ENCODE results near the gene CNTFR.

The CNTFR gene

GRCh38 chr9:34590381-34591247, 1.1 kb upstream of the CNTFR start:
- DNase-seq (ENCODE audit: low spot score): peak; percentile 54

GRCh38 chr9:34588671-34589635, 571 bp downstream of the CNTFR start:
- no peak for DNase-seq (ENCODE audit: low spot score)

- no peak for DNase-seq (ENCODE audit: low spot score)
Measured at GRCh38 chr9:34587271-34587670, 2.3 kb downstream of the CNTFR start.

GRCh38 chr9:34585946-34586669, 3.4 kb downstream of the CNTFR start:
- DNase-seq (ENCODE audit: low spot score): no peak

- DNase-seq (ENCODE audit: low spot score): no peak
Measured at GRCh38 chr9:34584970-34585369, 4.6 kb downstream of the CNTFR start.

- DNase-seq (ENCODE audit: low spot score): no peak
Measured at GRCh38 chr9:34582787-34583186, 6.7 kb downstream of the CNTFR start.

- no peak for DNase-seq (ENCODE audit: low spot score)
Measured at GRCh38 chr9:34581318-34581717, 8.2 kb downstream of the CNTFR start.

GRCh38 chr9:34580358-34580757, 9.2 kb downstream of the CNTFR start:
- no peak for DNase-seq (ENCODE audit: low spot score)

- no peak for DNase-seq (ENCODE audit: low spot score)
Measured at GRCh38 chr9:34579808-34580163, 9.7 kb downstream of the CNTFR start.

- no peak for DNase-seq (ENCODE audit: low spot score)
Measured at GRCh38 chr9:34579104-34579807, 10.3 kb downstream of the CNTFR start.

- DNase-seq (ENCODE audit: low spot score): no peak
Measured at GRCh38 chr9:34578241-34579103, 11.1 kb downstream of the CNTFR start.

- DNase-seq (ENCODE audit: low spot score): no peak
Measured at GRCh38 chr9:34577400-34578240, 11.9 kb downstream of the CNTFR start.

GRCh38 chr9:34576597-34577399, 12.7 kb downstream of the CNTFR start:
- no peak for DNase-seq (ENCODE audit: low spot score)

- no peak for DNase-seq (ENCODE audit: low spot score)
Measured at GRCh38 chr9:34575862-34576596, 13.5 kb downstream of the CNTFR start.

- DNase-seq (ENCODE audit: low spot score): no peak
Measured at GRCh38 chr9:34575241-34575640, 14.3 kb downstream of the CNTFR start.

- no peak for DNase-seq (ENCODE audit: low spot score)
Measured at GRCh38 chr9:34574571-34574970, 15.0 kb downstream of the CNTFR start.

- DNase-seq (ENCODE audit: low spot score): no peak
Measured at GRCh38 chr9:34573599-34574325, 15.8 kb downstream of the CNTFR start.

Measured in LoVo (cell line).